ENCODE measurements around the gene CMIP. TPM values are rescaled to one million over a fixed set of nuclear protein-coding genes. Genes with fewer than 3 reads are reported as not detected.

The CMIP gene
- total and polyA plus RNA-seq, 10 of the 15 experiments (the other 5 are each of a cell fraction or from before 2014, with no cell fraction given): 1.2 to 43.2 (median 4.4) TPM

- in situ Hi-C loops (cut with MboI) (no loop called here), intact Hi-C loops (cut with micrococcal nuclease; ENCODE audit: unreplicated experiment) (no loop called here)
- RAD21 ChIA-PET (ENCODE audit: unreplicated experiment): no interaction called here
- TF ChIP-seq RELA (IDR thresholded peaks at IDR 0.05; ENCODE audit: borderline replicate concordance, partially characterized antibody) (no peak), ZNF217 (IDR thresholded peaks at IDR 0.05) (no peak), CUX1 (IDR thresholded peaks at IDR 0.05; ENCODE audit: insufficient replicate concordance, low read depth, low read length) (no peak), BCL3 (IDR thresholded peaks at IDR 0.05; ENCODE audit: borderline replicate concordance, insufficient read depth, low read depth, low read length, poor library complexity, severe bottlenecking) (peak; percentile 32), HDAC2 (IDR thresholded peaks at IDR 0.05) (no peak), MLLT1 (IDR thresholded peaks at IDR 0.05) (no peak)
- Histone ChIP-seq H3K27ac (ENCODE audit: control insufficient read depth, insufficient read depth) (no peak overlapping the region), H3K4me2 (ENCODE audit: control insufficient read depth, insufficient read depth) (no peak overlapping the region), H3K36me3 (ENCODE audit: control insufficient read depth in 2 of 2, insufficient read depth in 2 of 2, low read length in 1 of 2) (no peaks in the 10 kb centered on the region; a peak in 2 of 4 replicates), H4K20me1 (ENCODE audit: control insufficient read depth, insufficient read depth) (0 out of 2 replicates have a peak, but pooled peaks cover 3% of the 10 kb centered on the region), H3K4me3 (no peak overlapping the region), H3K9ac (ENCODE audit: control insufficient read depth, insufficient read depth, low read length) (no peak overlapping the region), H2AFZ (ENCODE audit: control insufficient read depth, low read depth, low read length) (no peak overlapping the region), H3K9me3 (replicated peaks; ENCODE audit: control insufficient read depth, insufficient read depth, low read length) (no peaks in the 10 kb centered on the region; the same call in 2 of the 3 replicates), H3K79me2 (ENCODE audit: control insufficient read depth, insufficient read depth, low read length) (no peaks in the 10 kb centered on the region; the same call in none of the 2 replicates), H3K27me3 (replicated peaks in 1 of 2; ENCODE audit: control insufficient read depth in 2 of 2, insufficient read depth in 2 of 2, low read length in 1 of 2) (no peaks in the 10 kb centered on the region), H3K4me1 (ENCODE audit: control insufficient read depth, insufficient read depth, low read length) (no peaks in the 10 kb centered on the region)
- no peak for FAIRE-seq
- no peak for DNase-seq (ENCODE audit: low read depth, low spot score)
- SMC1A ChIA-PET (ENCODE audit: uncharacterized antibody, unreplicated experiment): no interaction called here
- no peak for ATAC-seq
- CTCF ChIA-PET: interaction anchor here (0.7 kb wide), 1 partner anchor 17 kb away, joined by 3 read pairs; no protein-coding TSS in a partner anchor
- WGBS (ENCODE audit: insufficient coverage, insufficient replicate concordance, low lambda C conversion rate, missing lambda C conversion rate): 90% methylated on average over 13 of the region's 13 CpGs
- BruUV-seq (replicated peaks): no TSS peak
- POLR2A ChIA-PET: no interaction called here
Measured at GRCh38 chr16:81556715-81557284, 112.2 kb downstream of the CMIP start.

Data from GM12878 (cell line).